HCT116 (cell line): ENCODE measurements around the gene THSD4. TPM values are rescaled to one million over a fixed set of nuclear protein-coding genes. Genes with fewer than 3 reads are reported as not detected.

Experiments
- ATAC-seq: fragments of 200-7000 bp; cut with Tn5 transposase; 2 replicates; pipeline ENCODE4 v1.9.1; 2020; ENCODE audit warnings: mild to moderate bottlenecking, moderate library complexity
- BruUV-seq: library from RNA; stranded (reverse); fragments of 400-500 nt; replicated peaks from 2 replicates; lab custom pipeline; 2021; lab: Mats Ljungman, UMichigan
- CTCF ChIA-PET: fragments of 300-600 bp; sonication (Branson Sonifier 250); formaldehyde crosslinking; loops from one replicate; lab custom pipeline; 2021; ENCODE audit warnings: antibody characterized with exemption; lab: Charles Lee
- POLR2A ChIA-PET: fragments of 300-600, 350-600 bp; sonication (Branson Sonifier 250); formaldehyde crosslinking; loops from one replicate; lab custom pipeline; 2021; ENCODE audit warnings: antibody characterized with exemption; lab: Charles Lee
- RAD21 ChIA-PET, 2 experiments: fragments of 300-600 bp; sonication (Branson Sonifier 250); formaldehyde crosslinking; loops; one replicate each; lab custom pipeline; 2023; ENCODE audit warnings: low total read pairs in 2 of 2; ENCODE audit not compliant: uncharacterized antibody in 2 of 2, unreplicated experiment in 2 of 2, low non-redundant PET in 1 of 2; lab: Charles Lee
- DNase-seq: peaks from one replicate; pipeline ENCODE4 v3.0.0-alpha.2; 2010; ENCODE audit warnings: low read depth, low spot score
- H2AFZ ChIP-seq: fragments of 200-600 bp; shearing (Covaris generic), sonication (generic); 2 replicates; pipeline ENCODE4 v1.6.1; 2017; ENCODE audit warnings: low read depth, mixed run types, mixed read lengths, antibody characterized with exemption, low read length; ENCODE audit not compliant: poor library complexity, severe bottlenecking
- H3K27ac ChIP-seq: 2 replicates; pipeline ENCODE4 v1.5.1; 2012; ENCODE audit warnings: low read depth, low read length
- H3K27me3 ChIP-seq: fragments of 200-600 bp; sonication (generic); 2 replicates; pipeline ENCODE4 v1.6.1; 2016; ENCODE audit warnings: mixed run types, low read length, mixed read lengths; ENCODE audit not compliant: insufficient read depth
- H3K36me3 ChIP-seq, 2 experiments: fragments of 200-500 bp in 1 of 2; fragments of 200-600 bp in 1 of 2; sonication (Bioruptor generic) in 1 of 2; sonication (generic) in 1 of 2; 2 replicates each; pipeline versions ENCODE4 v1.5.1 to v1.6.1; 2014 to 2016; ENCODE audit warnings: low read length in 2 of 2, inconsistent platforms in 1 of 2, mixed read lengths in 1 of 2, mixed run types in 1 of 2; ENCODE audit not compliant: insufficient read depth in 2 of 2, control insufficient read depth in 1 of 2
- H3K4me1 ChIP-seq, 2 experiments: fragments of 200-600 bp in 1 of 2; sonication (generic) in 1 of 2; 2 replicates each; pipeline versions ENCODE4 v1.5.1 to v1.6.1; 2012 to 2017; ENCODE audit warnings: low read length in 2 of 2, inconsistent platforms in 1 of 2, mild to moderate bottlenecking in 1 of 2, mixed read lengths in 1 of 2, mixed run types in 1 of 2, moderate library complexity in 1 of 2; ENCODE audit not compliant: insufficient read depth in 2 of 2, control insufficient read depth in 1 of 2
- H3K4me2 ChIP-seq: fragments of 200-600 bp; sonication (generic); 2 replicates; pipeline ENCODE4 v1.6.1; 2017; ENCODE audit warnings: mixed run types, low read length, mixed read lengths
- H3K4me3 ChIP-seq, 2 experiments: fragments of 200-600 bp in 1 of 2; sonication (generic) in 1 of 2; replicated peaks in 1 of 2; 2 replicates each; pipeline ENCODE4 v1.5.1; 2011 to 2016; ENCODE audit warnings: low read length in 2 of 2, control low read depth in 1 of 2, low read depth in 1 of 2, mild to moderate bottlenecking in 1 of 2, mixed read lengths in 1 of 2, mixed run types in 1 of 2
- H3K79me2 ChIP-seq: fragments of 200-600 bp; sonication (generic); 2 replicates; pipeline ENCODE4 v1.6.1; 2017; ENCODE audit warnings: mild to moderate bottlenecking, mixed run types, low read length, moderate library complexity, mixed read lengths; ENCODE audit not compliant: insufficient read depth
- H3K9ac ChIP-seq: fragments of 200-600 bp; sonication (generic); 2 replicates; pipeline ENCODE4 v1.6.1; 2016; ENCODE audit warnings: low read length, mixed read lengths
- H3K9me2 ChIP-seq: fragments of 200-600 bp; sonication (generic), shearing (Covaris generic); 2 replicates; pipeline ENCODE4 v1.6.1; 2017; ENCODE audit warnings: mixed run types, mild to moderate bottlenecking, moderate library complexity; ENCODE audit not compliant: insufficient read depth
- H3K9me3 ChIP-seq, 2 experiments: fragments of 200-500 bp in 1 of 2; fragments of 200-600 bp in 1 of 2; sonication (Bioruptor generic) in 1 of 2; sonication (generic) in 1 of 2; 2 replicates each; pipeline ENCODE4 v1.6.1; 2014 to 2017; ENCODE audit warnings: low read length in 2 of 2, mixed read lengths in 2 of 2, inconsistent platforms in 1 of 2, low read depth in 1 of 2, mild to moderate bottlenecking in 1 of 2, mixed run types in 1 of 2, moderate library complexity in 1 of 2; ENCODE audit not compliant: control insufficient read depth in 1 of 2, insufficient read depth in 1 of 2
- H4K20me1 ChIP-seq: fragments of 200-600 bp; sonication (generic), shearing (Covaris generic); 2 replicates; pipeline ENCODE4 v1.6.1; 2017; ENCODE audit warnings: mixed run types, mild to moderate bottlenecking, moderate library complexity; ENCODE audit not compliant: insufficient read depth
- ATF3 ChIP-seq: IDR thresholded peaks from 2 replicates; pipeline ENCODE4 v1.6.1; 2012
- CBX3 ChIP-seq: IDR thresholded peaks from 2 replicates; pipeline ENCODE4 v1.6.1; 2012; ENCODE audit warnings: low read depth
- EGR1 ChIP-seq: IDR thresholded peaks from 2 replicates; pipeline ENCODE4 v1.6.1; 2012; ENCODE audit warnings: low read depth
- FOSL1 ChIP-seq: IDR thresholded peaks from 2 replicates; pipeline ENCODE4 v1.6.1; 2012; ENCODE audit warnings: low read depth
- POLR2A ChIP-seq: IDR thresholded peaks from 2 replicates; pipeline ENCODE4 v1.7.0; 2011; ENCODE audit warnings: borderline replicate concordance; ENCODE audit not compliant: insufficient read depth, insufficient read length; ENCODE audit errors: extremely low read depth
- RAD21 ChIP-seq: IDR thresholded peaks from 2 replicates; pipeline ENCODE4 v1.6.1; 2012; ENCODE audit warnings: low read depth, mild to moderate bottlenecking
- REST ChIP-seq: IDR thresholded peaks from 2 replicates; pipeline ENCODE4 v1.6.1; 2012; ENCODE audit warnings: low read depth
- YY1 ChIP-seq: IDR thresholded peaks from 2 replicates; pipeline ENCODE4 v1.6.1; 2011; ENCODE audit warnings: low read length, low read depth, moderate library complexity, mild to moderate bottlenecking; ENCODE audit not compliant: insufficient replicate concordance; ENCODE audit errors: extremely low read depth
- intact Hi-C: fragments of 100-400 bp; cut with micrococcal nuclease; formaldehyde crosslinking; loops from 2 replicates; pipeline ENCODE4 v1.10.0; 2022
- total RNA-seq: library from RNA; stranded (reverse); gene quantifications from one replicate; pipeline ENCODE4 v1.2.1, GENCODE V29; 2021; ENCODE audit not compliant: unreplicated experiment

THSD4 gene
- total RNA-seq, 1 experiment from 2014 or later, result 30.5 TPM

GRCh38 chr15:71823801-71824200 lies 708.5 kb downstream of the THSD4 start:
- H4K20me1 ChIP-seq, result no peaks in the 10 kb centered on the region

More at GRCh38 chr15:71823801-71824200, 708.5 kb downstream of the THSD4 start:
- DNase-seq, result no peak
- no TSS peak for BruUV-seq
- H3K9me2 ChIP-seq, result no peaks in the 10 kb centered on the region
- H3K4me1 ChIP-seq, result no peaks in the 10 kb centered on the region
- H3K4me3 ChIP-seq, result no peak overlapping the region
- intact Hi-C loops, result no loop called here
- no peak overlapping the region for H2AFZ ChIP-seq
- peaks cover 0 to 8% of the 10 kb centered on the region in 2 experiments; a peak in 1 of 4 replicates for H3K36me3 ChIP-seq
- CTCF ChIA-PET, result no interaction called here
- no peak overlapping the region for H3K27ac ChIP-seq
- POLR2A ChIA-PET, result no interaction called here
- TF ChIP-seq ATF3 (no peak), FOSL1 (no peak), POLR2A (no peak), REST (no peak), RAD21 (no peak), CBX3 (no peak), EGR1 (no peak), YY1 (no peak)
- H3K9me3 ChIP-seq, result no peaks in the 10 kb centered on the region
- RAD21 ChIA-PET, result no interaction called here
- no peak overlapping the region for H3K9ac ChIP-seq
- no peak overlapping the region for H3K4me2 ChIP-seq
- no peak for ATAC-seq
- no peaks in the 10 kb centered on the region for H3K79me2 ChIP-seq
- no peaks in the 10 kb centered on the region for H3K27me3 ChIP-seq
